ENCODE results near the gene SPDYE3.
"Not testable (repeated sequence)": the region's sequence is repeated elsewhere in the genome, so short reads cannot be mapped to it uniquely, and the experiment has no call there.

Gene SPDYE3

DNA sequence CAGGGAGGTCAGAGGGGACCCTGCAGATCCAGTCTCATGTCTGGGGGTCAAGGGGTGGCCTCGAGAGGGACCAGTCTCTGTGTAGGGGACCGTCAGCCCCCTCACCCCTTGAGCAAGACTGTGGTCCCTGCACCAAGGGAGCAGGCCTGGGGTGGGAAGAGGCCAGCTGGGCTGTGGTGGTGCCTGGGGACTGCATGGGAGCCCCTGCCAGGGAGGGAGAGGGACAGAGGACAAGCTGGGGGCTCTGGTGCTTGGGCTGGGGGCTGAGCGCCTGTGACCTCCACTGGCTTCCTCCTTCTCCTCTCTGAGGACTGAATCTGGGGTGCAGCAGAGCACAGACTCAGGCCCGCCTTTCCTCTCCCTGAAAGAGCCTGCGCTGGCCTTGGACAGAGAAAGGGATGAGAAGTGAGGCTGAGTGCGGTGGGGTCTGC, 49.6 kb downstream of the SPDYE3 start:
- no peak for DNase-seq (ENCODE audit: low read depth)
- H3K4me3 ChIP-seq (ENCODE audit: low read depth, low read length) = no peak overlapping the region
- TF ChIP-seq, protein P1, sequence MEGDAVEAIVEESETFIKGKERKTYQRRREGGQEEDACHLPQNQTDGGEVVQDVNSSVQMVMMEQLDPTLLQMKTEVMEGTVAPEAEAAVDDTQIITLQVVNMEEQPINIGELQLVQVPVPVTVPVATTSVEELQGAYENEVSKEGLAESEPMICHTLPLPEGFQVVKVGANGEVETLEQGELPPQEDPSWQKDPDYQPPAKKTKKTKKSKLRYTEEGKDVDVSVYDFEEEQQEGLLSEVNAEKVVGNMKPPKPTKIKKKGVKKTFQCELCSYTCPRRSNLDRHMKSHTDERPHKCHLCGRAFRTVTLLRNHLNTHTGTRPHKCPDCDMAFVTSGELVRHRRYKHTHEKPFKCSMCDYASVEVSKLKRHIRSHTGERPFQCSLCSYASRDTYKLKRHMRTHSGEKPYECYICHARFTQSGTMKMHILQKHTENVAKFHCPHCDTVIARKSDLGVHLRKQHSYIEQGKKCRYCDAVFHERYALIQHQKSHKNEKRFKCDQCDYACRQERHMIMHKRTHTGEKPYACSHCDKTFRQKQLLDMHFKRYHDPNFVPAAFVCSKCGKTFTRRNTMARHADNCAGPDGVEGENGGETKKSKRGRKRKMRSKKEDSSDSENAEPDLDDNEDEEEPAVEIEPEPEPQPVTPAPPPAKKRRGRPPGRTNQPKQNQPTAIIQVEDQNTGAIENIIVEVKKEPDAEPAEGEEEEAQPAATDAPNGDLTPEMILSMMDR (IDR thresholded peaks at IDR 0.05; ENCODE audit: low read depth, low read length, missing control alignments) = no peak

DNA sequence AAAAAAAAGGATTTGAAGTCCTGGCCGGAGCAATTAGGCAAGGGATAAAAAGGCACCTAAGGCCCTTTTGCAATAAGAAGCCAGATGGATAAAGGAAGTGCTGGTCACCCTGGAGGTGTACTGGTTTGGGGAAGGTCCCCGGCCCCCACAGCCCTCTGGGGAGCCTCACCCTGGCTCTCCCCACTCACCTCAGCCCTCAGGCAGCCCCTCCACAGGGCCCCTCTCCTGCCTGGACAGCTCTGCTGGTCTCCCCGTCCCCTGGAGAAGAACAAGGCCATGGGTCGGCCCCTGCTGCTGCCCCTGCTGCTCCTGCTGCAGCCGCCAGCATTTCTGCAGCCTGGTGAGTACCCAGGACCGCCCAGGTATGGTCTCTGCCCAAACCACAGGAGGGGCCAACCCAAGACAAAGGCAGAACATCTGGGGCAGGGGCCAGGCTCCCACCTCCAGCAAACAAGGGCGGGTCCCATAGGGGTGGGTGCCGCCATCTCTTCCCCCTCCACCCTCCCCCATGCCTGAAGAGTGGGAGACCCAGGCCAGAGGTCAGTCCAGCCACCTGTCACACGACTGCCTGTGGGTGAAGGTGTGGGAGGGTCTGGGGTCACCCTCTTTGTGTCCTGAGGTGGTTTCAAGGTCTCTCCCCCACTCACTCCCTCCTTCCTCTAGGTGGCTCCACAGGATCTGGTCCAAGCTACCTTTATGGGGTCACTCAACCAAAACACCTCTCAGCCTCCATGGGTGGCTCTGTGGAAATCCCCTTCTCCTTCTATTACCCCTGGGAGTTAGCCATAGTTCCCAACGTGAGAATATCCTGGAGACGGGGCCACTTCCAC, 50.7 kb downstream of the SPDYE3 start, which contains the start of gene PILRB:
PILRB (plus strand) TSS at position 91 of the 830 bp plus-strand sequence; CDS start at position 277, 186 bp downstream.
- TF ChIP-seq, protein P1 (IDR thresholded peaks at IDR 0.05; ENCODE audit: low read depth, low read length, missing control alignments) = peak; percentile 35
- H3K4me3 ChIP-seq (ENCODE audit: low read depth, low read length) = no peak within 1 kb of the TSS
- no peak for DNase-seq (ENCODE audit: low read depth)

DNA sequence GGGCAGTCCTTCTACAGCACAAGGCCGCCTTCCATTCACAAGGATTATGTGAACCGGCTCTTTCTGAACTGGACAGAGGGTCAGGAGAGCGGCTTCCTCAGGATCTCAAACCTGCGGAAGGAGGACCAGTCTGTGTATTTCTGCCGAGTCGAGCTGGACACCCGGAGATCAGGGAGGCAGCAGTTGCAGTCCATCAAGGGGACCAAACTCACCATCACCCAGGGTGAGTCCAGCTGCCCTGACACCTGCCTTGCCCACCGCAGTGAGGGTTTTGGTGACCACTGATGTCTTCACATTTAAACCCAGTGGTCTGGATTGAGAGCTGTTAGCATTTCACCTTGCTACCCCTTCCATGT, 51.3 kb downstream of the SPDYE3 start:
- TF ChIP-seq, protein P1 (IDR thresholded peaks at IDR 0.05; ENCODE audit: low read depth, low read length, missing control alignments) = no peak
- no peak overlapping the region for H3K4me3 ChIP-seq (ENCODE audit: low read depth, low read length)
- no peak for DNase-seq (ENCODE audit: low read depth)

DNA sequence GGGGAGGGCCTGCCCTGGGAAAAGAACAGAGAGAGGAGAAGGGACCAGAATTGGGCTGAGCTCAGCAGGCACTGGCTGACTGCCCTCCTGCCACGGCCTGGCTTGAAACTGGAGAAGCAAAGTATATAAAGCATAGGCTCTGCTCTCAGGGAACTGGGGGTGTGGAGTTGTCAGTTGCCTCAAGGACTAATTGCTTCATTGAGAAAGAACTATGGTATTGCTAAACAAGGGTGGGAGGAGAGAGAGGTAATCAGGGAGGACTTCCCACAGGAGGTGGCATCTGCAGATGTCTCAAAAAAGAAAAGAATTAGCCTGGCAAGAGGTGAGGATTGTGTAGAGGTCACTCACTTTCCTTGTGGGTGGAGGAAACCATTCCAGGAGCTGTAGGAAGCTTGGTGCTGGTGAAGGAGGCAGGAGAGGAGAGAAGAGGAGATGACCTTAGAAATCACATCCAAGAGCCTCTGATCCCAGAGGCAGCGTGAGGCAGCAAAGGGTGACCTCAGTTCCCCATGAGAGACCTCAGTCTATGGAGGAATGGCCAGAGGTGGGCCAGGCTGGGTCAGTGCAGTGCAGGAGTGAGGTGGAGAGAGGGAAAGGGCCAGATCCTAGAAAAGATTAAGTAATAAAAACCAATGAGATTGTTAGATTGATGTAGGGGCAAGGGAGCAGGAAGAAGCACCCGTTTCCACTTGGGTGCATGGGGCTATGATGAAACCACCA, 52.8 kb downstream of the SPDYE3 start:
- H3K4me3 ChIP-seq (ENCODE audit: low read depth, low read length) = no peak overlapping the region
- no peak for DNase-seq (ENCODE audit: low read depth)
- TF ChIP-seq, protein P1 (IDR thresholded peaks at IDR 0.05; ENCODE audit: low read depth, low read length, missing control alignments) = no peak

DNA sequence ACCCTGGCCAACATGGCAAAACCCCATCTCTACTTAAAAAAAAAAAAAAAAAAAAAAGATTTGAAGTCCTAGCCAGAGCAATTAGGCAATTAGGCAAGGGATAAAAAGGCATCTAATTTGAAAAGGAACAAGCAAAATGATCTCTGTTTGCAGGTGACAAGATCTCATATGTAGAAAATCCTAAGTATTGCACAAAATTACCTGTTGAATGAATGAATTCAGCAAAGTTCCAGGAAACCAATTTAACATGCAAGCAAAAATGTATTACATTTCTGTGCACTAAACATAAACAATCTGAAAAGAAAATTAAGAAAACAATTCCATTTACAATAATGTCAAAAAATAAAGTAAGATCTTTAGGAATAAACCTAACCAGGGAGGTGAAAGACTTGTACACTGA, 55.6 kb downstream of the SPDYE3 start:
- no peak for DNase-seq (ENCODE audit: low read depth)
- TF ChIP-seq, protein P1 (IDR thresholded peaks at IDR 0.05; ENCODE audit: low read depth, low read length, missing control alignments) = no peak
- H3K4me3 ChIP-seq (ENCODE audit: low read depth, low read length) = no peak overlapping the region

DNA sequence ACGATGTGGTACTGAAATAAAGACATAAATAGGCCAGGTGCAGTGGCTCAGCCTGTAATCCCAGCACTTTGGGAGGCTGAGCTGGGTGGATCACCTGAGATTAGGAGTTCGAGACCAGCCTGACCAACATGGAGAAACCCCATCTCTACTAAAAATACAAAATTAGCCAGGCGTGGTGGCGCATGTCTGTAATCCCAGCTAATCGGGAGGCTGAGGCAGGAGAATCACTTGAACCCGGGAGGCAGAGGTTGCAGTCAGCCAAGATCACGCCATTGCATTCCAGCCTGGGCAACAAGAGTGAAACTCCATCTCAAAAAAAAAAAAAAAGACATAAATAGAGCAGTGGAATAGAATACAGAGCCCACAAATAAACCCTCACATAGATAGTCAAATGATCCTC, 56.3 kb downstream of the SPDYE3 start:
- H3K4me3 ChIP-seq (ENCODE audit: low read depth, low read length); DNase-seq (ENCODE audit: low read depth): not testable (repeated sequence)

DNA sequence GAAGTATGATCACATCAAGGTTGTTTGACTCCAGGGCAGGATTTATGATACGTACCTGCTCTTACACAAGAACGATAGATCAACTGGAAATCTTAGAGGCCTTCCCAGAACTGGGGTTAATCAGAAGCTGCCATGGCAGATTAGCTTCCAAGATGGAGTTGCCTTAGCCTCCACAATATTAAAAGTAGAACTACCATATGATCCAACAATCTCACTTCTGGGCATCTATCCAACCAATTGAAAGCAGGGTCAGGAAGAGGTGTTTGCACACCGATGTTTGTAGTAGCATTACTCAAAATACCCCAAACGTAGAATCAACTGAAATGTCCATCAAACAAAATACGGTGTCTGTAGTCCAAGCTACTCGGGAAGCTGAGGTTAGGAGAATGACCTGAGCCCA, 57.0 kb downstream of the SPDYE3 start:
- no peak overlapping the region for H3K4me3 ChIP-seq (ENCODE audit: low read depth, low read length)
- TF ChIP-seq, protein P1 (IDR thresholded peaks at IDR 0.05; ENCODE audit: low read depth, low read length, missing control alignments) = no peak
- DNase-seq (ENCODE audit: low read depth) = no peak

DNA sequence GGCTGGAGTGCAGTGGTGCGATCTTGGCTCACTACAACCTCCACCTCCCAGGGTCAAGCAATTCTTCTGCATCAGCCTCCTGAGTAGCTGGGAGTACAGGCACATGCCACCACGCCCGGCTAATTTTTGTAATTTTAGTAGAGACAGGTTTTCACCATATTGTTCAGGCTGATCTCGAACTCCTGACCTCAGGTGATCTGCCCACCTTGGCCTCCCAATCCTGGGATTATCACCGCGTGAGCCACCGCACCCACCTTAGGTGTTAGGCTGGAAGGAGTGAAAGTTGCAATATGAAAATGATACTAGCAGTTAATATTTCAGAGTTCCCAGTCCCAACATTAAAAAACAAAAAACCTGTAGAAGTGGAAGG, 58.5 kb downstream of the SPDYE3 start:
- DNase-seq (ENCODE audit: low read depth); H3K4me3 ChIP-seq (ENCODE audit: low read depth, low read length): not testable (repeated sequence)
